SU-DHL-6 (cell line): ENCODE data around the gene PRMT1.

Experiments used
- H2AFZ ChIP-seq: fragments of 200-600 bp; sonication (generic); 2 replicates; pipeline ENCODE4 v1.6.1; 2014; ENCODE audit warnings: low read depth, mild to moderate bottlenecking, moderate library complexity, mixed read lengths, antibody characterized with exemption, low read length; ENCODE audit not compliant: severe bottlenecking
- H3F3A ChIP-seq: fragments of 200-600 bp; shearing (Covaris generic); 2 replicates; pipeline ENCODE4 v1.6.0; 2016; ENCODE audit warnings: antibody characterized with exemption, mild to moderate bottlenecking; ENCODE audit not compliant: insufficient read depth
- H3K27ac ChIP-seq: fragments of 200-600 bp; sonication (generic); 2 replicates; pipeline ENCODE4 v1.5.1; 2016; ENCODE audit warnings: low read depth, mild to moderate bottlenecking, low read length, moderate library complexity, mixed read lengths
- H3K27me3 ChIP-seq: fragments of 200-600 bp; sonication (generic), shearing (Covaris generic); 2 replicates; pipeline ENCODE4 v1.6.0; 2014; ENCODE audit warnings: mild to moderate bottlenecking, low read length
- H3K36me3 ChIP-seq: fragments of 200-600 bp; sonication (generic); 2 replicates; pipeline ENCODE4 v1.6.1; 2014; ENCODE audit warnings: mild to moderate bottlenecking, low read length, mixed read lengths
- H3K4me2 ChIP-seq: fragments of 300-600, 200-600 bp; shearing (Covaris generic), sonication (generic); 2 replicates; pipeline ENCODE4 v1.6.0; 2014; ENCODE audit warnings: low read length, low read depth, mild to moderate bottlenecking; ENCODE audit not compliant: poor library complexity, severe bottlenecking
- H3K4me3 ChIP-seq: fragments of 200-600 bp; sonication (generic); 2 replicates; pipeline ENCODE4 v1.5.1; 2014; ENCODE audit warnings: antibody characterized with exemption, low read length, mild to moderate bottlenecking, mixed read lengths; ENCODE audit not compliant: insufficient read depth, poor library complexity, severe bottlenecking
- H3K79me2 ChIP-seq: fragments of 200-600 bp; sonication (generic); 2 replicates; pipeline ENCODE4 v1.6.1; 2014; ENCODE audit warnings: mild to moderate bottlenecking, low read length, moderate library complexity; ENCODE audit not compliant: insufficient read depth
- H3K9ac ChIP-seq: fragments of 200-600 bp; sonication (generic); 2 replicates; pipeline ENCODE4 v1.7.0; 2014; ENCODE audit warnings: mild to moderate bottlenecking, low read length
- H3K9me2 ChIP-seq: fragments of 200-600 bp; sonication (generic); replicated peaks from 2 replicates; pipeline ENCODE4 v1.6.1; 2014; ENCODE audit warnings: low read length; ENCODE audit not compliant: insufficient read depth
- H3K9me3 ChIP-seq: fragments of 200-600 bp; sonication (generic); 2 replicates; pipeline ENCODE4 v1.6.1; 2014; ENCODE audit warnings: low read length, mixed read lengths; ENCODE audit not compliant: insufficient read depth
- H4K20me1 ChIP-seq: fragments of 200-600 bp; sonication (generic); 2 replicates; pipeline ENCODE4 v1.6.1; 2014; ENCODE audit warnings: low read depth, mild to moderate bottlenecking, antibody characterized with exemption, low read length, moderate library complexity, mixed read lengths
- EZH2phosphoT487 ChIP-seq: fragments of 200-600 bp; sonication (generic), shearing (Covaris generic); conservative IDR thresholded peaks from 2 replicates; pipeline ENCODE4 v1.6.1; 2018; ENCODE audit warnings: mild to moderate bottlenecking, antibody characterized with exemption, low read length, moderate library complexity, mixed read lengths
- TF ChIP-seq, protein P1 (sequence below): fragments of 200-600 bp; sonication (generic); IDR thresholded peaks from one replicate; pipeline ENCODE4 v1.5.1; 2017; ENCODE audit warnings: antibody characterized with exemption, mild to moderate bottlenecking, low read length, moderate library complexity; ENCODE audit not compliant: insufficient read depth, poor library complexity, severe bottlenecking

PRMT1 gene

DNA sequence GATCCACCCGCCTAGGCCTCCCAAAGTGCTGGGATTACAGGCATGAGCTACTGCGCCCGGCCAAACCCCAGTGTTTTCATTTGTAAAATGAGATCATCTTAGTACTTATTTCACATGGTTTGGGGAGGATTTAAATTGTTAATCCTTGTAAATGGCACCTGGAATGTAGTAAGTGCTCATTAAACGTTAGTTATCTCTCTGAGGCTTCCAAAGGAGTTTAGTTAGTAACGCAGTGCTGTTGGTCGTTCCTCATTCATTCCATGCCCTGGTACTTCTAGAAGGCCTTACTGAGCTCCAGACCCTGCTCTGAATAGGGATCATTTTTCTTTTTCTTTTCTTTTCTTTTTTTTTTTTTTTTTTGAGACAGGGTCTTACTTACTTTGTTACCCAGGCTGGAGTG is 19.0 kb downstream of the PRMT1 start:
- H3K4me3 ChIP-seq = no peak overlapping the region
- no peak overlapping the region for H3K9ac ChIP-seq
- no peaks in the 10 kb centered on the region for H3K9me3 ChIP-seq
- no peak overlapping the region for H2AFZ ChIP-seq
- H3K27ac ChIP-seq = no peak overlapping the region
- no peaks in the 10 kb centered on the region for H3K79me2 ChIP-seq
- no peaks in the 10 kb centered on the region for H3K36me3 ChIP-seq
- H3K4me2 ChIP-seq = no peak overlapping the region
- H3K27me3 ChIP-seq = no peaks in the 10 kb centered on the region
- no peaks in the 10 kb centered on the region for H3F3A ChIP-seq
- no peaks in the 10 kb centered on the region for H4K20me1 ChIP-seq
- H3K9me2 ChIP-seq = no peaks in the 10 kb centered on the region
- TF ChIP-seq, protein P1, sequence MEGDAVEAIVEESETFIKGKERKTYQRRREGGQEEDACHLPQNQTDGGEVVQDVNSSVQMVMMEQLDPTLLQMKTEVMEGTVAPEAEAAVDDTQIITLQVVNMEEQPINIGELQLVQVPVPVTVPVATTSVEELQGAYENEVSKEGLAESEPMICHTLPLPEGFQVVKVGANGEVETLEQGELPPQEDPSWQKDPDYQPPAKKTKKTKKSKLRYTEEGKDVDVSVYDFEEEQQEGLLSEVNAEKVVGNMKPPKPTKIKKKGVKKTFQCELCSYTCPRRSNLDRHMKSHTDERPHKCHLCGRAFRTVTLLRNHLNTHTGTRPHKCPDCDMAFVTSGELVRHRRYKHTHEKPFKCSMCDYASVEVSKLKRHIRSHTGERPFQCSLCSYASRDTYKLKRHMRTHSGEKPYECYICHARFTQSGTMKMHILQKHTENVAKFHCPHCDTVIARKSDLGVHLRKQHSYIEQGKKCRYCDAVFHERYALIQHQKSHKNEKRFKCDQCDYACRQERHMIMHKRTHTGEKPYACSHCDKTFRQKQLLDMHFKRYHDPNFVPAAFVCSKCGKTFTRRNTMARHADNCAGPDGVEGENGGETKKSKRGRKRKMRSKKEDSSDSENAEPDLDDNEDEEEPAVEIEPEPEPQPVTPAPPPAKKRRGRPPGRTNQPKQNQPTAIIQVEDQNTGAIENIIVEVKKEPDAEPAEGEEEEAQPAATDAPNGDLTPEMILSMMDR = no peak
- no peak for TF ChIP-seq EZH2phosphoT487

DNA sequence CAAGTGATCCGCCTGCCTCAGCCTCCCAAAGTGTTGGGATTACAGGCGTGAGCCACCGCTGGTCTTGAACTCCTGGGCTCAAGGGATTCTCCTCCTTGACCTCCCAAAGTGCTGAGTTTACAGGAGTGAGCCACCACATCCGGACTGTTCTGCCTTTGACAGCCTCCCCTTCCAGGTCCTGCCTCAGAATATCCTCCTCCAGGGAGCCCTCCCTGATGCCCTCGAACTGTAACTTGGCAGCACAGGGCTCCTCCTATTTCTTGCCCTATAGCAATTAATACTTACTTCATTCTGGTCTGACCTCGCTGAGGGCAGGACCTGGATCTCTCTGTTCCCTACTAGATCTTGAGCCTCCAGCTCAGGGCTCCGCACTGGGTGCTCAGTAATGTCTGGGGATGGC is 19.8 kb downstream of the PRMT1 start:
- Histone ChIP-seq H4K20me1 (no peaks in the 10 kb centered on the region), H3K27me3 (no peaks in the 10 kb centered on the region), H3K9me3 (no peaks in the 10 kb centered on the region), H2AFZ (no peak overlapping the region), H3K27ac (no peak overlapping the region), H3K36me3 (no peaks in the 10 kb centered on the region), H3K4me3 (no peak overlapping the region), H3K4me2 (no peak overlapping the region), H3K79me2 (no peaks in the 10 kb centered on the region), H3K9ac (no peak overlapping the region), H3F3A (no peaks in the 10 kb centered on the region), H3K9me2 (no peaks in the 10 kb centered on the region)
- TF ChIP-seq, protein P1 = no peak
- no peak for TF ChIP-seq EZH2phosphoT487

DNA sequence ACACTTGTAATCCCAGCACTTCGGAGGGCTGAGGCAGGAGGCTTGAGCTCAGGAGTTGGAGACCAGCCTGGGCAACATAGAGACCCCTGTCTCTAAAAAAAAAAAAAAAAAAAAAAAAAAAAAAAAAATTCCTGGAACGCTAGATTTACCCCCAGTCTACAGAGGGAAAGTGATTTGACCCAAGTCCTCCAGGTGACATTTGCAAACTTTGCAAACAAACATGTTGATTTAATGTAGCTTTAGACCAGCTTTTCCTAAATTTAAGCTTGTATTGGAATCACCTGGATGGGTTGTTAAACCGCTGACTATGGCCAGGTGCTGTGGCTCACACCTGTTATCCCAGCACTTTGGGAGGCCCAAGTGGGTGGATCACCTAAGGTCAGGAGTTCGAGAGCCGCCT is 22.3 kb downstream of the PRMT1 start:
- Histone ChIP-seq H3K4me2 (no peak overlapping the region), H3K9me3 (no peaks in the 10 kb centered on the region), H3K27me3 (no peaks in the 10 kb centered on the region), H3K27ac (no peak overlapping the region), H2AFZ (no peak overlapping the region), H3K9ac (no peak overlapping the region), H3K4me3 (no peak overlapping the region), H4K20me1 (no peaks in the 10 kb centered on the region), H3K36me3 (no peaks in the 10 kb centered on the region), H3K9me2 (no peaks in the 10 kb centered on the region), H3F3A (no peaks in the 10 kb centered on the region), H3K79me2 (no peaks in the 10 kb centered on the region)
- TF ChIP-seq EZH2phosphoT487 = no peak
- TF ChIP-seq, protein P1 = no peak
